Fibroblast of lung (primary cell): Measurements from ENCODE around the gene UGT1A7. TPM values are rescaled to one million over a fixed set of nuclear protein-coding genes. Genes with fewer than 3 reads are reported as not detected.

Source experiments
- DNase-seq, 2 donors: peaks; one replicate each; pipeline versions ENCODE4 v3.0.0 to v3.0.0-alpha.2; 2010; ENCODE audit warnings: low read depth in 2 of 2
- H2AFZ ChIP-seq: 2 replicates; pipeline ENCODE4 v1.5.1; 2012; ENCODE audit warnings: low read length, control low read depth, inconsistent platforms
- H3K27ac ChIP-seq: 2 replicates; pipeline ENCODE4 v1.5.1; 2011; ENCODE audit warnings: low read length, control low read depth; ENCODE audit not compliant: insufficient read depth
- H3K27me3 ChIP-seq: 2 replicates; pipeline ENCODE4 v1.5.1; 2011; ENCODE audit warnings: mild to moderate bottlenecking, low read length; ENCODE audit not compliant: control insufficient read depth, insufficient read depth
- H3K36me3 ChIP-seq: 2 replicates; pipeline ENCODE4 v1.5.1; 2011; ENCODE audit warnings: low read length; ENCODE audit not compliant: control insufficient read depth, insufficient read depth
- H3K4me1 ChIP-seq: 2 replicates; pipeline ENCODE4 v1.5.1; 2011; ENCODE audit warnings: low read length; ENCODE audit not compliant: control insufficient read depth, insufficient read depth; ENCODE audit errors: extremely low read depth
- H3K4me2 ChIP-seq: 2 replicates; pipeline ENCODE4 v1.5.1; 2011; ENCODE audit warnings: low read length, control low read depth; ENCODE audit not compliant: insufficient read depth; ENCODE audit errors: extremely low read depth
- H3K4me3 ChIP-seq, 4 experiments: fragments of 200-600 bp in 1 of 4; sonication (generic) in 1 of 4; replicated peaks in 1 of 4; 2 replicates each; pipeline ENCODE4 v1.5.1; 2011 to 2016; ENCODE audit warnings: low read length in 4 of 4, low read depth in 3 of 4, mild to moderate bottlenecking in 3 of 4, control low read depth in 2 of 4, inconsistent platforms in 1 of 4, mixed read lengths in 1 of 4; ENCODE audit not compliant: insufficient read depth in 1 of 4; ENCODE audit errors: control extremely low read depth in 1 of 4
- H3K79me2 ChIP-seq: 2 replicates; pipeline ENCODE4 v1.5.1; 2012; ENCODE audit warnings: mild to moderate bottlenecking, low read length, inconsistent platforms; ENCODE audit not compliant: control insufficient read depth, insufficient read depth
- H3K9ac ChIP-seq: 2 replicates; pipeline ENCODE4 v1.5.1; 2011; ENCODE audit warnings: mild to moderate bottlenecking, low read length, control low read depth; ENCODE audit not compliant: insufficient read depth
- H3K9me3 ChIP-seq: 2 replicates; pipeline ENCODE4 v1.5.1; 2012; ENCODE audit warnings: low read depth, low read length; ENCODE audit not compliant: control insufficient read depth, insufficient read depth
- H4K20me1 ChIP-seq: 2 replicates; pipeline ENCODE4 v1.5.1; 2011; ENCODE audit warnings: low read length; ENCODE audit not compliant: control insufficient read depth, insufficient read depth; ENCODE audit errors: extremely low read depth
- CTCF ChIP-seq, 2 donors: IDR thresholded peaks in 1 of 2; conservative IDR thresholded peaks in 1 of 2; 1 replicate in 1 of 2; 2 replicates in 1 of 2; pipeline ENCODE4 v1.5.1; 2011 to 2012; ENCODE audit warnings: low read length in 2 of 2, control low read depth in 1 of 2, inconsistent platforms in 1 of 2, low read depth in 1 of 2, mild to moderate bottlenecking in 1 of 2
- EZH2 ChIP-seq: IDR thresholded peaks from 2 replicates; pipeline ENCODE4 v1.5.1; 2012; ENCODE audit warnings: low read length, control low read depth, mild to moderate bottlenecking; ENCODE audit errors: missing control alignments
- polyA plus RNA-seq, 2 donors: library from polyadenylated mRNA; depleted of rRNA in 1 of 2; stranded (reverse) in 1 of 2; unstranded in 1 of 2; fragments of >200 nt; gene quantifications; 2 replicates each; pipeline ENCODE4 v1.2.1, GENCODE V29; 2011 to 2012; ENCODE audit warnings: missing spikeins in 1 of 2
- total RNA-seq: library from RNA; depleted of rRNA; stranded (reverse); fragments of >200 nt; gene quantifications from 2 replicates; pipeline ENCODE4 v1.2.1, GENCODE V29; 2014

Gene UGT1A7
- total and polyA plus RNA-seq, 2 donors (not counting 1 experiment from before 2014, with no cell fraction given), result not detected

- DNase-seq, result no peak
- Histone ChIP-seq H2AFZ (no peak overlapping the region), H3K9me3 (no peaks in the 10 kb centered on the region), H3K4me2 (no peak overlapping the region), H3K27ac (no peak overlapping the region), H3K4me1 (no peaks in the 10 kb centered on the region), H3K4me3 (no peak overlapping the region), H3K9ac (no peak overlapping the region), H3K36me3 (no peaks in the 10 kb centered on the region), H3K27me3 (no peaks in the 10 kb centered on the region), H3K79me2 (no peaks in the 10 kb centered on the region), H4K20me1 (no peaks in the 10 kb centered on the region)
- no peak for TF ChIP-seq EZH2
- no peak for TF ChIP-seq CTCF (conservative IDR thresholded peaks at IDR 0.05 in 1 of 2, IDR thresholded peaks at IDR 0.05 in 1 of 2; ENCODE audit: low read depth in 1 of 2, low read length in 2 of 2)
These were observed 7.8 kb upstream of the UGT1A7 start for GRCh38 chr2:233673896-233674295.

GRCh38 chr2:233674314-233674713, 7.4 kb upstream of the UGT1A7 start:
- Histone ChIP-seq H3K9ac (no peak overlapping the region), H3K27ac (no peak overlapping the region), H3K4me1 (no peaks in the 10 kb centered on the region), H3K4me3 (no peak overlapping the region), H3K4me2 (no peak overlapping the region), H3K27me3 (no peaks in the 10 kb centered on the region), H3K79me2 (no peaks in the 10 kb centered on the region), H4K20me1 (no peaks in the 10 kb centered on the region), H3K36me3 (no peaks in the 10 kb centered on the region), H2AFZ (no peak overlapping the region), H3K9me3 (no peaks in the 10 kb centered on the region)
- TF ChIP-seq CTCF (conservative IDR thresholded peaks at IDR 0.05 in 1 of 2, IDR thresholded peaks at IDR 0.05 in 1 of 2; ENCODE audit: low read depth in 1 of 2, low read length in 2 of 2) (no peak), EZH2 (no peak)
- no peak for DNase-seq

GRCh38 chr2:233674995-233675394, 6.7 kb upstream of the UGT1A7 start:
- no peak overlapping the region for H2AFZ ChIP-seq
- H3K27me3 ChIP-seq, result no peaks in the 10 kb centered on the region
- H3K4me2 ChIP-seq, result no peak overlapping the region
- H3K9me3 ChIP-seq, result no peaks in the 10 kb centered on the region
- no peak overlapping the region for H3K9ac ChIP-seq
- no peak overlapping the region for H3K27ac ChIP-seq
- no peaks in the 10 kb centered on the region for H3K79me2 ChIP-seq
- no peak overlapping the region for H3K4me3 ChIP-seq
- H3K4me1 ChIP-seq, result no peaks in the 10 kb centered on the region
- H4K20me1 ChIP-seq, result no peaks in the 10 kb centered on the region
- no peaks in the 10 kb centered on the region for H3K36me3 ChIP-seq
- no peak for DNase-seq
- no peak for TF ChIP-seq EZH2
